WTC11 (cell line): ENCODE measurements around the gene CARD14.

Experiments
- ATF6 ChIP-seq: sonication (generic); formaldehyde crosslinking; IDR thresholded peaks from 2 replicates; pipeline ENCODE4 v1.8.1; 2023; ENCODE audit warnings: mild to moderate bottlenecking, missing genetic modification reagents
- CREM ChIP-seq: sonication (generic); formaldehyde crosslinking; IDR thresholded peaks from 2 replicates; pipeline ENCODE4 v1.8.1; 2022; ENCODE audit warnings: mild to moderate bottlenecking, missing genetic modification reagents, moderate library complexity
- CTCF ChIP-seq: fragments of 200-600 bp; IDR thresholded peaks from 2 replicates; pipeline ENCODE4 v1.8.0; 2022; ENCODE audit warnings: antibody characterized with exemption
- ELF4 ChIP-seq: sonication (generic); formaldehyde crosslinking; IDR thresholded peaks from 2 replicates; pipeline ENCODE4 v1.8.1; 2022; ENCODE audit warnings: low read depth, mild to moderate bottlenecking, moderate library complexity, missing genetic modification reagents
- JUN ChIP-seq: sonication (generic); formaldehyde crosslinking; IDR thresholded peaks from 2 replicates; pipeline ENCODE4 v1.8.0; 2023; ENCODE audit warnings: mild to moderate bottlenecking, missing genetic modification reagents
- MLX ChIP-seq: sonication (generic); formaldehyde crosslinking; IDR thresholded peaks from 2 replicates; pipeline ENCODE4 v1.8.1; 2023; ENCODE audit warnings: mild to moderate bottlenecking, missing genetic modification reagents, moderate library complexity
- TCF7 ChIP-seq: sonication (generic); formaldehyde crosslinking; IDR thresholded peaks from 2 replicates; pipeline ENCODE4 v1.8.0; 2022; ENCODE audit warnings: mild to moderate bottlenecking, low read depth, missing genetic modification reagents, moderate library complexity
- USF1 ChIP-seq: sonication (generic); formaldehyde crosslinking; IDR thresholded peaks from 2 replicates; pipeline ENCODE4 v1.8.0; 2022; ENCODE audit warnings: mild to moderate bottlenecking, missing genetic modification reagents
- ZNF138 ChIP-seq: sonication (generic); formaldehyde crosslinking; conservative IDR thresholded peaks from 2 replicates; pipeline ENCODE4 v1.8.1; 2022; ENCODE audit warnings: mild to moderate bottlenecking, moderate library complexity, missing genetic modification reagents
- ZNF219 ChIP-seq: sonication (generic); formaldehyde crosslinking; IDR thresholded peaks from 2 replicates; pipeline ENCODE4 v1.8.0; 2023; ENCODE audit warnings: missing genetic modification reagents, mild to moderate bottlenecking, borderline replicate concordance
- ZNF416 ChIP-seq: fragments of 250-450 bp; sonication (Bioruptor Pico); IDR thresholded peaks from 2 replicates; pipeline ENCODE4 v1.9.0; 2021; ENCODE audit warnings: mild to moderate bottlenecking, inconsistent platforms
- ZNF423 ChIP-seq: fragments of 250-450 bp; sonication (Bioruptor Pico); IDR thresholded peaks from 2 replicates; pipeline ENCODE4 v2.1.2; 2022; ENCODE audit warnings: mild to moderate bottlenecking, moderate library complexity
- TF ChIP-seq, protein P1 (sequence below): sonication (generic); formaldehyde crosslinking; conservative IDR thresholded peaks from 2 replicates; pipeline ENCODE4 v1.8.1; 2022; ENCODE audit warnings: mild to moderate bottlenecking, missing genetic modification reagents

DNA sequence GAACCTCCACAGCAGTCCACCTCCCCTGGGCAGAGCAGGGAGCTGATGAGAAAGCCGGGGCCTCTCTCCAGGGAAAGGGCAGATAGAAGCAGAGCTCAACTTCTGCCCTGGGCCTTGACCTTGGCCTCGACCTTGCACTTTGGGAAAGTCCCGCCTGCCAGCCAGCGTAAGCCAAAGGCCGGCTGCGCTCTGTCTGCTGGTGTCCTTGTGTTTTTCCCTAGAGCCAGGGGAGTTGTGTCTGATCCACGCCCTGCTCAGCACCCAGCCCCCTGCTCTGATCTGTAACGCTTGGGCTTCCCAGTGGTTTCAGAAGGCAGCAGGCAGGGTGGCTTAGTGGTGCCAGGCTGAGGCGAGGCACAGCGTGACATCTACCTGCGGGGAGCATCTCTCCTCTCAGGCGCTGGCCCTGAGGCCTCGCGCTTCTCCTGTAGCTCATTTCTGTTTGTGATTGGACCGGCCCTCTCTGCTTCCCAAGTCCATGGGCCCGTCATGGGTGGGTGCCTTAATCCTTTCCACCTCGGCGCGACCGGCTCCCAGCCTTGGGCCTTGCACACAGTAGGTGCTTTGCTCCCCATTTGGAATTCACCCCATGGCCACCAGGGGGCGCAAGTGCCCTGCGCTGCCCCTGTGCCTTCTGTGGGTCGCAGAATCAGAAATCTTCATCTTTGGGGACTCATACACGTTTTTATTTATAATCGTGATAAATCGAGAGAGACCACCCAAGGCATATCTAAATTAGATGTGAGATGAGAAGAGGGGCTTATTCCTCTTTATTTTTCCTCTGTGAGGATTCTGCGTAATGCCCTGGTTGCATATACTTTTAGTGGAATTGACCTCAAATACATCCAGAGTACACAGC lies 26.1 kb downstream of the CARD14 start:
- TF ChIP-seq CTCF (peak; percentile 99), ZNF423 (CRISPR knock-in tag) (no peak), ELF4 (no peak), ATF6 (CRISPR knock-in tag) (no peak), USF1 (CRISPR knock-in tag) (no peak), CREM (CRISPR knock-in tag) (no peak), ZNF416 (CRISPR knock-in tag) (no peak), ZNF219 (CRISPR knock-in tag) (no peak), MLX (CRISPR knock-in tag) (0 out of 2 replicates have a peak, but pooled peaks have one; percentile 35), ZNF138 (CRISPR knock-in tag) (no peak), JUN (no peak), TCF7 (CRISPR knock-in tag) (no peak)
- TF ChIP-seq, protein P1, sequence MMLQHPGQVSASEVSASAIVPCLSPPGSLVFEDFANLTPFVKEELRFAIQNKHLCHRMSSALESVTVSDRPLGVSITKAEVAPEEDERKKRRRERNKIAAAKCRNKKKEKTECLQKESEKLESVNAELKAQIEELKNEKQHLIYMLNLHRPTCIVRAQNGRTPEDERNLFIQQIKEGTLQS (CRISPR knock-in tag): no peak
